Measurements from ENCODE around the gene FMO2. TPM values are rescaled to one million over a fixed set of nuclear protein-coding genes. Genes with fewer than 3 reads are reported as not detected.

The FMO2 gene
- polyA plus RNA-seq, 3 donors = not detected

DNA sequence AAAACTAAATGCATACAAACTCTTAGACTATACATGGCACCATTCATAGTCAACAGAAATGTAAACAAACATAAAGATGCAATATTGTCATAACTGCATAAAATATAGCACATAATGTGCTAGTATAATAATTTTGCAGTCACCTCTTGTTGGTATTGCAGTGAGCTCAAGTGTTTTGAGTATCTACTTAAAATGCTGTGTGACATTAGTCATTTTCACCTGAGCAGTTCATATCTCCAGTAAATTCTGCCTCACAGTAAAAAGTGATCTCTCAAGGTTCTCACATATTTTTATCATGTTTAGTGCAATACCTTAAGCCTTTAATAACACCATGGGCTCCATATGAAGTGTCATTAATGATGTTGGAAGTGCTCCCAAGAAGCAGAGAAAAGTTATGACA, 29.6 kb upstream of the FMO2 start:
- Mint-ChIP-seq H3K36me3 (no peaks in the 10 kb centered on the region), H3K9me3 (peaks cover 0 to 8% (median 3%) of the 10 kb centered on the region in 7 donors)
- no peaks in the 10 kb centered on the region for H3K27me3 ChIP-seq (ENCODE audit: control insufficient read depth in 2 of 2, insufficient read depth in 2 of 2, low read length in 2 of 2)

DNA sequence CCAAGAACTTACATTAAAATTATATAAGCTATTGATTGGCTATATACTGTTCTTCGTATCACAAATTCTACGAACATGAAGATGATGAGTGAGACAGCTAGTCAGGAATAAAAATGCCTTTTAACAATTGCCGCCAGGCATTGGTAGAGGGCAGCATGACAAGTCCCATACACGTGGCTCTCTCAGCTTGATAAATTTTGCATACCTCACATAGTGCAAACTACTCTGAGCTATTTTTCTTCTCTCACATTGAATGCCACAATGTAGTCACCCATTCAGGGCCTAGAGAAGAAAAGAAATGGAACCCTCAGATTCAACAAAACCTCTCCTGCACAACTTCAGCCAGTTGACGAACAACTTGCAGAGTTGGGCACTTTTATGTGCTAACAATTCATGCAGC, 27.0 kb upstream of the FMO2 start:
- Mint-ChIP-seq H3K36me3 (no peaks in the 10 kb centered on the region), H3K4me1 (no peaks in the 10 kb centered on the region), H3K4me3 (no peak overlapping the region), H3K27me3 (ENCODE audit: low read depth in 3 of 3) (peaks cover 1 to 4% (median 1%) of the 10 kb centered on the region in 3 donors), H3K27ac (no peak overlapping the region), H3K9me3 (peaks cover 0 to 8% (median 3%) of the 10 kb centered on the region in 7 donors)
- no peaks in the 10 kb centered on the region for H4K20me1 ChIP-seq (ENCODE audit: insufficient read depth, low read length)
- no peak overlapping the region for H3K4me2 ChIP-seq (replicated peaks; ENCODE audit: extremely low read depth, low read length, poor library complexity, severe bottlenecking)
- H3K9ac ChIP-seq (ENCODE audit: insufficient read depth, low read length, poor library complexity, severe bottlenecking) = no peak overlapping the region
- H3K27ac ChIP-seq (ENCODE audit: low read depth in 1 of 2, low read length in 2 of 2) = no peak overlapping the region
- H3K79me2 ChIP-seq (ENCODE audit: insufficient read depth, low read length) = no peaks in the 10 kb centered on the region
- 89% methylated on average over 3 of the region's 5 CpGs for WGBS (ENCODE audit: insufficient coverage)
- no peaks in the 10 kb centered on the region for H3K27me3 ChIP-seq (ENCODE audit: control insufficient read depth in 2 of 2, insufficient read depth in 2 of 2, low read length in 2 of 2)
- no peak for DNase-seq
- intact Hi-C loops (cut with micrococcal nuclease) = no loop called here
- no peak for TF ChIP-seq CTCF (IDR thresholded peaks at IDR 0.05)
- H3K4me3 ChIP-seq (replicated peaks in 1 of 3; ENCODE audit: low read depth in 2 of 3, low read length in 3 of 3) = no peak overlapping the region
- no peaks in the 10 kb centered on the region for H3K4me1 ChIP-seq (ENCODE audit: control insufficient read depth in 1 of 2, insufficient read depth in 2 of 2, low read length in 2 of 2)
- H2AFZ ChIP-seq (ENCODE audit: insufficient read depth, low read depth, low read length, poor library complexity, severe bottlenecking) = no peak overlapping the region
- H3K9me3 ChIP-seq (replicated peaks in 1 of 2; ENCODE audit: control insufficient read depth in 1 of 2, insufficient read depth in 1 of 2, low read length in 2 of 2) = no peaks in the 10 kb centered on the region
- no peaks in the 10 kb centered on the region for H3K36me3 ChIP-seq (replicated peaks in 1 of 2; ENCODE audit: control insufficient read depth in 1 of 2, insufficient read depth in 2 of 2, low read length in 2 of 2)

More for the DNA sequence above, 29.6 kb upstream of the FMO2 start:
- H3K9me3 ChIP-seq (replicated peaks in 1 of 2; ENCODE audit: control insufficient read depth in 1 of 2, insufficient read depth in 1 of 2, low read length in 2 of 2) = no peaks in the 10 kb centered on the region
- no peak overlapping the region for H3K4me3 ChIP-seq (replicated peaks in 1 of 3; ENCODE audit: low read depth in 2 of 3, low read length in 3 of 3)
- Mint-ChIP-seq H3K4me1 (no peaks in the 10 kb centered on the region), H3K27me3 (ENCODE audit: low read depth in 3 of 3) (peaks cover 0 to 1% (median 0%) of the 10 kb centered on the region in 3 donors), H3K4me3 (no peak overlapping the region), H3K27ac (no peak overlapping the region)
- no peak overlapping the region for H2AFZ ChIP-seq (ENCODE audit: insufficient read depth, low read depth, low read length, poor library complexity, severe bottlenecking)
- H3K4me2 ChIP-seq (replicated peaks; ENCODE audit: extremely low read depth, low read length, poor library complexity, severe bottlenecking) = no peak overlapping the region
- intact Hi-C loops (cut with micrococcal nuclease) = no loop called here
- no peaks in the 10 kb centered on the region for H3K79me2 ChIP-seq (ENCODE audit: insufficient read depth, low read length)
- H3K27ac ChIP-seq (ENCODE audit: low read depth in 1 of 2, low read length in 2 of 2) = no peak overlapping the region
- no peaks in the 10 kb centered on the region for H4K20me1 ChIP-seq (ENCODE audit: insufficient read depth, low read length)
- no peaks in the 10 kb centered on the region for H3K4me1 ChIP-seq (ENCODE audit: control insufficient read depth in 1 of 2, insufficient read depth in 2 of 2, low read length in 2 of 2)
- H3K9ac ChIP-seq (ENCODE audit: insufficient read depth, low read length, poor library complexity, severe bottlenecking) = no peak overlapping the region
- DNase-seq = no peak
- TF ChIP-seq CTCF (IDR thresholded peaks at IDR 0.05) = no peak
- no peaks in the 10 kb centered on the region for H3K36me3 ChIP-seq (replicated peaks in 1 of 2; ENCODE audit: control insufficient read depth in 1 of 2, insufficient read depth in 2 of 2, low read length in 2 of 2)
